GM12891 (cell line): ENCODE data around the gene TMC1.

Experiments
- POLR2A ChIP-seq: IDR thresholded peaks from 2 replicates; pipeline ENCODE4 v1.6.1; 2011; ENCODE audit warnings: low read depth, low read length, control low read depth
- POLR2AphosphoS5 ChIP-seq: IDR thresholded peaks from 2 replicates; pipeline ENCODE4 v1.6.1; 2011; ENCODE audit warnings: low read depth, low read length, control low read depth
- SPI1 ChIP-seq: IDR thresholded peaks from 2 replicates; pipeline ENCODE4 v1.6.1; 2011; ENCODE audit warnings: low read depth, low read length, control low read depth
- TAF1 ChIP-seq: IDR thresholded peaks from 2 replicates; pipeline ENCODE4 v1.6.1; 2011; ENCODE audit warnings: low read depth, low read length, control low read depth

- TF ChIP-seq POLR2AphosphoS5 = no peak
- TF ChIP-seq SPI1 = no peak
- no peak for TF ChIP-seq TAF1
- TF ChIP-seq POLR2A = no peak
Measured at GRCh38 chr9:72883875-72884274, 362.5 kb downstream of the TMC1 start.
